Activated T-helper 9 cell treated with anti-CD3 and anti-CD28 coated beads, Interleukin-2, amount 50 U/mL, for 16 hours (primary cell): ENCODE data around the gene PATJ.
"Not testable (repeated sequence)": the region's sequence is repeated elsewhere in the genome, so short reads cannot be mapped to it uniquely, and the experiment has no call there.

Experiments
- DNase-seq: peaks from one replicate; pipeline ENCODE4 v3.0.0-alpha.2; 2020; ENCODE audit warnings: low read depth

Gene PATJ

GRCh38 chr1:62213075-62213914, 471.0 kb downstream of the PATJ start:
- no peak for DNase-seq

DNA sequence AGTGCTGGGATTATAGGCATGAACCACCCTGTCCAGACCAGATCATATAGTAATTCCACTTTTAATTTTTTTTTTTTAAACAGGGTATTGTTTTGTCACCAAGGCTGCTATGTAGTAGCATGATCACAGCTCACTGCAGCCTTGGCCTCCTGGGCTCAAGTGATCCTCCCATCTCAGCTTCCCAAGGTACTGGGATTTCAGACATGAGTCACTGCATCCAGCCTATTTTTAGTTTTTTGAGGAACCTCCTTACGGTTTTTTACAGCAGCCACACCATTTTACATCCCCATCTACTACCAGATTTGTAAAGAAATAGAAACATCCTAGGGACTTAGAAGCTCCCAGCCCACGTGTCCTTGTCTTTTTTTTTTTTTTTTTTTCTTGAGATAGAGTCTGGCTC, 476.3 kb downstream of the PATJ start:
- no peak for DNase-seq

DNA sequence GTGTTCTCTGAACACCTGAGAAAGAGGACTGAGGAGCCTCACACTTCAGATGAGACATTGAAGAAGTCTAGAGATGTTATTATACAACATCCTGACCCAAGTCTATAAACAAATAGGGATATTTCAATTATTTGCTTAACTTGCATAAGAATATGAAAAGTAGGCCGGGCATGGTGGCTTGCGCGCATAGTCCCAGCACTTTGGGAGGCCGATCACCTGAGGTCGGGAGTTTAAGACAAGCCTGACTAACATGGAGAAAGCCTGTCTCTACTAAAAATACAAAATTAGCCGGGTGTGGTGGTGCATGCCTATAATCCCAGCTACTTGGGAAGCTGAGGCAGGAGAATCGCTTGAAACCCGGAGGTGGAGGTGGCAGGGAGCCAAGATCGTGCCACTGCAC, 478.2 kb downstream of the PATJ start:
- DNase-seq, result not testable (repeated sequence)

DNA sequence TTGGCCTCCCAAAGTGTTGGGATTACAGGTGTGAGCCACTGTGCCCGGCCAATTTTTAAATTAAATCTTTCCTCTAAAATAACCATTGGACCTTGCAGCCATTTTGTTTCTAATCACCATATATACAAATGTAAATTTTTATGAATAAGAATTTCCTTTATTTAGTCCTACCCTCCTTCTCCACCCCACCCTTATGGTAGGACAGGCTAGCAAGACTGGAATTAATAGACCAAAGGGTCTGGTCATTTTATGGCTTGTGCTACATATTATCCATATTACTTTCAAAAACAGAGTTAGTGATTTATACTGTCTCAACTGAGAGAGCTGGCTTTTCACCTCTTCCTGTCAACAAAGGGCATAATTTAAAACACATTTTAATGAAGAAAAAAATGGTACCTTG, 478.9 kb downstream of the PATJ start:
- DNase-seq, result no peak

GRCh38 chr1:62222321-62222720, 480.0 kb downstream of the PATJ start:
- no peak for DNase-seq

DNA sequence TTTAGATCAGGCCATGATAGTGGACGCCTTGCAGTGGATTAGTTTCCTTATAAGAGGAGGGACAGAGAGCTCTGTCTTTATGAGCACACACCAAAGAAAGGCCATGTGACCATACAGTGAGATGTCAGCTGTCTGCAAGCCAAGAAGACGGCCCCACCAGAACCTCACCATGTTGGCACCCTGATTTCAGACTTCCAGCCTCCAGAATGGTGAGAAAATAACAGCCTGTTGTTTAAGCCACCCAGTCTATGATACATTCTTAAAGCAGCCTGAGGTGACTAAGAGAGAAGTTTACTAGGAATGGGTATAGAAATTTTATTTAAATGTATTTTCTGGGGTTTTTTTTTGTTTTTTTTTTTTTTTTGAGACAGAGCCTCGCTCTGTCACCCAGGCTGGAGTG, 481.9 kb downstream of the PATJ start:
- DNase-seq, result no peak

DNA sequence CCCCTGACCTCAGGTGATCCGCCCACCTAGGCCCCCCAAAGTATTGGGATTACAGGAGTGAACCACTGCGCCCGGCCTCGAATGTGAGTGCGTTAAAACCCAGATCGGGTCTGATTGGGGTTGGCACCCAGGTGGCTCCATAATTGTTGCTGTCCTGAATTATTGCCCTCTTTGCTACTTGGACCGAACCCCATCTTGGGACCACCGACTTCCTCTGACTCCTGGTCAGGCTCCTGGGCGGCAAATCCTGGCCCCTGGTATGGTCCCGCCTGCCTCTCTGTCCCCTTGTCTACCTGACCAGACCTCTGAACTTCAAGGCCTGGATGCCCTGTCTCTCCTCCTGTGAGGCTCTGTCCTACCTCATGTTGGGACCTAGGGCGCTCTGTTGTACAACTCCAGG, 485.2 kb downstream of the PATJ start:
- DNase-seq, result no peak
